ENCODE measurements around the gene FAM131B.

DNA sequence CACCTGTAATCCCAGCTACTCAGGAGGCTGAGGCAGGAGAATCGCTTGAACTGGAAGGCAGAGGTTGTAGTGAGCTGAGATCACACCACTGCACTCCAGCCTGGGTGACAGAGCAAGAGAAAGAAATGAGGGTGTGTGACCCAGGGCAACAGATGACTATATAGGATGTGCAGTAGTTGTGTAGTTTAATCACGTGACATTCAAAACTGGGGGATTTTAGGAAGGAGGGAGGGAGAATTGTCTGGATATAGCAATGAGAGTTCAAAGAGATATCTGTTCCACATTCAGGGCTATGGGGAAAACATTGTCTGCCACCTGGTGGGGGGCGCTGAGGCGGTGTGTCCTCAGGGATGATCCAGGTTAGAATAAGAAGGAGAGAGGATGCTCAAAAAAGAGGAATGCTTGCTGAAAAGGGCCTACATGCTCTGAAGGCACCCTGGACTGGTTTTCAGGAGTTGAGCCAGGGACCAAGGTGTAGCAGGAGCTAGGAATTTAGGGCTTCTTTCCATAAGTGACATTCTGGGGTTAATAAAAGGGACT lies 10.8 kb upstream of the FAM131B start:
- TF ChIP-seq SP1 (IDR thresholded peaks at IDR 0.05): no peak
- TF ChIP-seq SUZ12 (IDR thresholded peaks at IDR 0.05): no peak
- TF ChIP-seq FOXM1 (IDR thresholded peaks at IDR 0.05; ENCODE audit: borderline replicate concordance): no peak
- TF ChIP-seq FOXK2 (IDR thresholded peaks at IDR 0.05): no peak
- no peak for TF ChIP-seq ELF4 (IDR thresholded peaks at IDR 0.05)
- TF ChIP-seq HDGF (IDR thresholded peaks at IDR 0.05; ENCODE audit: borderline replicate concordance): no peak
- TF ChIP-seq BHLHE40 (IDR thresholded peaks at IDR 0.05; ENCODE audit: borderline replicate concordance): no peak
- TF ChIP-seq TARDBP (IDR thresholded peaks at IDR 0.05): no peak
- TF ChIP-seq FOXA1 (IDR thresholded peaks at IDR 0.05): no peak
- TF ChIP-seq ZNF384 (IDR thresholded peaks at IDR 0.05): no peak
- TF ChIP-seq NFRKB (IDR thresholded peaks at IDR 0.05): no peak
- no peak for TF ChIP-seq ARNT (IDR thresholded peaks at IDR 0.05)
- TF ChIP-seq, protein P1, sequence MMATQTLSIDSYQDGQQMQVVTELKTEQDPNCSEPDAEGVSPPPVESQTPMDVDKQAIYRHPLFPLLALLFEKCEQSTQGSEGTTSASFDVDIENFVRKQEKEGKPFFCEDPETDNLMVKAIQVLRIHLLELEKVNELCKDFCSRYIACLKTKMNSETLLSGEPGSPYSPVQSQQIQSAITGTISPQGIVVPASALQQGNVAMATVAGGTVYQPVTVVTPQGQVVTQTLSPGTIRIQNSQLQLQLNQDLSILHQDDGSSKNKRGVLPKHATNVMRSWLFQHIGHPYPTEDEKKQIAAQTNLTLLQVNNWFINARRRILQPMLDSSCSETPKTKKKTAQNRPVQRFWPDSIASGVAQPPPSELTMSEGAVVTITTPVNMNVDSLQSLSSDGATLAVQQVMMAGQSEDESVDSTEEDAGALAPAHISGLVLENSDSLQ (IDR thresholded peaks at IDR 0.05): no peak

Data from HEK293T (cell line).